Neuronal stem cell (in vitro differentiated cells): ENCODE measurements around the gene MUC5B.
"Not testable (repeated sequence)": the region's sequence is repeated elsewhere in the genome, so short reads cannot be mapped to it uniquely, and the experiment has no call there.

Experiments
- DNase-seq: peaks from one replicate; pipeline ENCODE4 v3.0.0-alpha.2; 2013; ENCODE audit warnings: low spot score
- H2AFZ ChIP-seq: one replicate; pipeline ENCODE4 v1.6.1; 2013; ENCODE audit warnings: mild to moderate bottlenecking, low read length, inconsistent platforms
- H2AK5ac ChIP-seq: 2 replicates; pipeline ENCODE4 v1.6.1; 2013; ENCODE audit warnings: low read depth, mild to moderate bottlenecking, inconsistent platforms, low read length, moderate library complexity, mixed read lengths
- H2BK120ac ChIP-seq: 2 replicates; pipeline ENCODE4 v1.6.1; 2013; ENCODE audit warnings: low read depth, mild to moderate bottlenecking, inconsistent platforms, low read length, moderate library complexity, mixed read lengths
- H2BK12ac ChIP-seq: one replicate; pipeline ENCODE4 v1.6.1; 2013; ENCODE audit warnings: low read length, inconsistent platforms
- H2BK15ac ChIP-seq: 2 replicates; pipeline ENCODE4 v1.6.1; 2013; ENCODE audit warnings: mild to moderate bottlenecking, low read length, inconsistent platforms, mixed read lengths
- H2BK5ac ChIP-seq: one replicate; pipeline ENCODE4 v1.6.1; 2013; ENCODE audit warnings: inconsistent platforms, mild to moderate bottlenecking, low read length, moderate library complexity
- H3K14ac ChIP-seq: one replicate; pipeline ENCODE4 v1.6.1; 2013; ENCODE audit warnings: low read length, inconsistent platforms
- H3K18ac ChIP-seq: 2 replicates; pipeline ENCODE4 v1.6.1; 2013; ENCODE audit warnings: low read length, inconsistent platforms
- H3K23ac ChIP-seq: 2 replicates; pipeline ENCODE4 v1.6.1; 2013; ENCODE audit warnings: low read depth, mild to moderate bottlenecking, mixed read lengths, low read length, inconsistent platforms; ENCODE audit not compliant: poor library complexity
- H3K27ac ChIP-seq: replicated peaks from 3 replicates; pipeline ENCODE4 v1.5.1; 2013; ENCODE audit warnings: low read length, inconsistent platforms
- H3K27me3 ChIP-seq, 3 experiments: 2 replicates each; pipeline ENCODE4 v1.6.1; 2013; ENCODE audit warnings: low read length in 3 of 3, mild to moderate bottlenecking in 2 of 3, inconsistent platforms in 1 of 3, low read depth in 1 of 3, mixed read lengths in 1 of 3, moderate library complexity in 1 of 3; ENCODE audit not compliant: control insufficient read depth in 3 of 3, insufficient read depth in 3 of 3
- H3K36me3 ChIP-seq, 2 donors: replicated peaks in 1 of 2; 2 replicates each; pipeline ENCODE4 v1.6.1; 2013; ENCODE audit warnings: low read length in 2 of 2; ENCODE audit not compliant: control insufficient read depth in 2 of 2, insufficient read depth in 2 of 2
- H3K4ac ChIP-seq: 2 replicates; pipeline ENCODE4 v1.6.1; 2013; ENCODE audit warnings: inconsistent platforms, mild to moderate bottlenecking, low read length, moderate library complexity
- H3K4me1 ChIP-seq, 2 donors: 1 replicate in 1 of 2; 2 replicates in 1 of 2; pipeline ENCODE4 v1.6.1; 2013; ENCODE audit warnings: low read length in 2 of 2, low read depth in 1 of 2; ENCODE audit not compliant: control insufficient read depth in 2 of 2, insufficient read depth in 1 of 2
- H3K4me2 ChIP-seq: one replicate; pipeline ENCODE4 v1.6.1; 2013; ENCODE audit warnings: mild to moderate bottlenecking, low read length, inconsistent platforms; ENCODE audit not compliant: insufficient read depth, poor library complexity, severe bottlenecking
- H3K4me3 ChIP-seq, 2 donors: 2 replicates each; pipeline ENCODE4 v1.5.1; 2013; ENCODE audit warnings: low read length in 2 of 2, mild to moderate bottlenecking in 2 of 2, inconsistent platforms in 1 of 2, moderate library complexity in 1 of 2
- H3K79me1 ChIP-seq: one replicate; pipeline ENCODE4 v1.6.1; 2013; ENCODE audit warnings: low read depth, mild to moderate bottlenecking, inconsistent platforms, low read length, moderate library complexity
- H3K9ac ChIP-seq: one replicate; pipeline ENCODE4 v1.6.1; 2013; ENCODE audit warnings: mild to moderate bottlenecking, low read depth, low read length, inconsistent platforms; ENCODE audit not compliant: poor library complexity
- H3K9me3 ChIP-seq, 2 donors: replicated peaks in 1 of 2; 2 replicates each; pipeline versions ENCODE3 to v1.6.1; 2013; ENCODE audit warnings: low read length in 2 of 2, mild to moderate bottlenecking in 2 of 2, inconsistent platforms in 1 of 2, low read depth in 1 of 2, mixed read lengths in 1 of 2, moderate library complexity in 1 of 2; ENCODE audit not compliant: control insufficient read depth in 2 of 2, insufficient read depth in 1 of 2
- H4K8ac ChIP-seq: one replicate; pipeline ENCODE4 v1.6.1; 2013; ENCODE audit warnings: low read depth, mild to moderate bottlenecking, inconsistent platforms, low read length, moderate library complexity
- H4K91ac ChIP-seq: one replicate; pipeline ENCODE4 v1.6.1; 2013; ENCODE audit warnings: low read length, low read depth, mild to moderate bottlenecking, inconsistent platforms; ENCODE audit not compliant: poor library complexity
- WGBS, 2 donors: extraction: QIAGEN DNeasy Blood & Tissue Kit; methylation state at CpG; one replicate each; pipeline ENCODE4 v1.1.7; 2013; ENCODE audit warnings: missing lambda C conversion rate in 2 of 2, mixed read lengths in 1 of 2; ENCODE audit not compliant: insufficient read length in 2 of 2, insufficient replicate concordance in 1 of 2; ENCODE audit errors: extremely low coverage in 2 of 2; 5-methylcytosine and 5-hydroxymethylcytosine counted together

The MUC5B gene

GRCh38 chr11:1180947-1181391 is 41.9 kb upstream of the MUC5B start:
- no peak overlapping the region for H4K8ac ChIP-seq
- H3K4me2 ChIP-seq, result no peak overlapping the region
- no peak overlapping the region for H3K14ac ChIP-seq
- H3K4ac ChIP-seq, result no peak overlapping the region
- no peak overlapping the region for H3K9ac ChIP-seq
- H2AFZ ChIP-seq, result no peak overlapping the region
- H2BK5ac ChIP-seq, result no peak overlapping the region
- H3K27ac ChIP-seq, result no peak overlapping the region
- H3K23ac ChIP-seq, result no peak overlapping the region
- no peaks in the 10 kb centered on the region for H3K36me3 ChIP-seq
- peak overlapping the region in 1 of 2 donors; percentile 20 for H3K4me3 ChIP-seq
- no peak overlapping the region for H2BK120ac ChIP-seq
- H4K91ac ChIP-seq, result no peak overlapping the region
- no peaks in the 10 kb centered on the region for H3K4me1 ChIP-seq
- H3K27me3 ChIP-seq, result no peaks in the 10 kb centered on the region
- no CpG with 5 or more reads among the region's 29 CpGs for WGBS, 2 donors
- H2BK12ac ChIP-seq, result no peak overlapping the region
- no peak for DNase-seq
- H2AK5ac ChIP-seq, result no peak overlapping the region
- H3K9me3 ChIP-seq, result peaks cover 0 to 14% of the 10 kb centered on the region in 2 donors
- peak overlapping the region; percentile 38 for H3K18ac ChIP-seq
- no peaks in the 10 kb centered on the region for H3K79me1 ChIP-seq
- H2BK15ac ChIP-seq, result no peak overlapping the region

GRCh38 chr11:1181420-1181819 is 41.4 kb upstream of the MUC5B start:
- Histone ChIP-seq H3K4me1 (no peaks in the 10 kb centered on the region), H3K4me3 (peak overlapping the region in 1 of 2 donors; percentile 50), H2BK12ac (no peak overlapping the region), H3K36me3 (no peaks in the 10 kb centered on the region), H3K14ac (no peak overlapping the region), H2BK120ac (no peak overlapping the region), H3K9me3 (peaks cover 0 to 16% of the 10 kb centered on the region in 2 donors), H3K27ac (no peak overlapping the region), H3K4me2 (no peak overlapping the region), H2BK5ac (no peak overlapping the region), H3K18ac (no peak overlapping the region), H3K27me3 (no peaks in the 10 kb centered on the region), H4K8ac (no peak overlapping the region), H3K23ac (no peak overlapping the region), H3K79me1 (no peaks in the 10 kb centered on the region), H3K9ac (no peak overlapping the region), H3K4ac (no peak overlapping the region), H4K91ac (no peak overlapping the region), H2AFZ (no peak overlapping the region), H2BK15ac (no peak overlapping the region), H2AK5ac (peak overlapping the region; percentile 28)
- no peak for DNase-seq
- WGBS, 2 donors, result no CpG with 5 or more reads among the region's 10 CpGs

- Histone ChIP-seq H3K27me3 (no peaks in the 10 kb centered on the region), H3K9me3 (peaks cover 0 to 12% of the 10 kb centered on the region in 2 donors), H3K23ac (peak overlapping the region; percentile 85), H3K79me1 (no peaks in the 10 kb centered on the region), H2AFZ (no peak overlapping the region), H4K91ac (no peak overlapping the region), H3K9ac (no peak overlapping the region), H2BK5ac (no peak overlapping the region), H2BK120ac (no peak overlapping the region), H4K8ac (no peak overlapping the region), H3K4me2 (no peak overlapping the region), H3K36me3 (no peaks in the 10 kb centered on the region), H2AK5ac (no peak overlapping the region), H2BK12ac (no peak overlapping the region), H3K4ac (no peak overlapping the region), H3K27ac (no peak overlapping the region), H3K4me1 (no peaks in the 10 kb centered on the region), H3K14ac (peak overlapping the region; percentile 56), H3K4me3 (peak overlapping the region in 1 of 2 donors; percentile 62), H2BK15ac (no peak overlapping the region), H3K18ac (peak overlapping the region; percentile 57)
- no peak for DNase-seq
- no CpG with 5 or more reads among the region's 41 CpGs for WGBS, 2 donors
These were observed 40.9 kb upstream of the MUC5B start for GRCh38 chr11:1181853-1182535.

GRCh38 chr11:1184139-1184538 is 38.7 kb upstream of the MUC5B start:
- not testable (repeated sequence) for H3K4me2 ChIP-seq, H3K36me3 ChIP-seq, H2AFZ ChIP-seq, DNase-seq, H3K79me1 ChIP-seq, H2AK5ac ChIP-seq, H3K4me1 ChIP-seq, H2BK120ac ChIP-seq, H2BK15ac ChIP-seq, H3K18ac ChIP-seq, H2BK12ac ChIP-seq, H3K9ac ChIP-seq, H3K27ac ChIP-seq, H3K27me3 ChIP-seq, H2BK5ac ChIP-seq, H3K14ac ChIP-seq, H3K4me3 ChIP-seq, H3K23ac ChIP-seq, H3K4ac ChIP-seq, H4K8ac ChIP-seq, H4K91ac ChIP-seq
- peaks cover 0 to 11% of the 10 kb centered on the region in 2 donors for H3K9me3 ChIP-seq
- no CpG with 5 or more reads among the region's 22 CpGs for WGBS, 2 donors
